Right cardiac atrium (tissue), 5 donors: ENCODE results near the gene ERI2. TPM values are rescaled to one million over a fixed set of nuclear protein-coding genes. Genes with fewer than 3 reads are reported as not detected.

Experiments
- ATAC-seq, 2 donors: fragments of 200-7000 bp; cut with Tn5 transposase; one replicate each; pipeline versions ENCODE4 v1.8.0 to v1.9.1; 2020; ENCODE audit warnings: moderate library complexity in 2 of 2, mild to moderate bottlenecking in 1 of 2
- DNase-seq, 3 donors: peaks; one replicate each; pipeline ENCODE4 v3.0.0-alpha.2; 2020
- H3K27ac ChIP-seq: one replicate; pipeline ENCODE4 v1.5.1; 2013; ENCODE audit warnings: mild to moderate bottlenecking, low read length, control low read depth, moderate library complexity
- H3K27me3 ChIP-seq: one replicate; pipeline ENCODE4 v1.6.1; 2013; ENCODE audit not compliant: control insufficient read depth, insufficient read depth
- H3K4me1 ChIP-seq: one replicate; pipeline ENCODE4 v1.6.1; 2013; ENCODE audit warnings: low read length; ENCODE audit not compliant: control insufficient read depth, insufficient read depth
- H3K4me3 ChIP-seq: one replicate; pipeline ENCODE4 v1.5.1; 2013; ENCODE audit warnings: low read length, control low read depth
- H3K9me3 ChIP-seq: one replicate; pipeline ENCODE4 v1.6.1; 2013; ENCODE audit warnings: low read length; ENCODE audit not compliant: control insufficient read depth
- WGBS: extraction: QIAGEN DNeasy Blood & Tissue Kit; methylation state at CpG from one replicate; pipeline ENCODE4 v1.1.7; 2013; 5-methylcytosine and 5-hydroxymethylcytosine counted together
- intact Hi-C, 4 donors: fragments of 100-400 bp; cut with DNase I; formaldehyde crosslinking; loops; one replicate each; pipeline versions ENCODE4 v1.11.0 to v1.14.0; 2022 to 2023
- polyA plus RNA-seq: library from polyadenylated mRNA; stranded (reverse); fragments of 200-250 nt; gene quantifications from one replicate; pipeline ENCODE4 v1.2.3, GENCODE V29; 2013
- total RNA-seq, 4 donors: library from RNA; stranded (reverse); fragmentation: NEBNext Ultra II Directional; extraction: Animal tissue kit (Norgen Biotek cat#: 25700); gene quantifications; one replicate each; pipeline ENCODE4 v1.2.1, GENCODE V29; 2021
- donor health status: healthy with polysubstance abuse.
- donor health status: DM: no; HTN: yes; CAD: no.
- donor health status: DM: no; HTN: no; CAD: no.
- donor health status: DM: no; HTN: yes; CAD: no; lungs with severe emphysema.
- donor health status: DM: yes; HTN: yes; CAD: no.

ERI2 gene
- total and polyA plus RNA-seq, 5 donors: 5.4 to 14.0 (median 10.7) TPM

DNA sequence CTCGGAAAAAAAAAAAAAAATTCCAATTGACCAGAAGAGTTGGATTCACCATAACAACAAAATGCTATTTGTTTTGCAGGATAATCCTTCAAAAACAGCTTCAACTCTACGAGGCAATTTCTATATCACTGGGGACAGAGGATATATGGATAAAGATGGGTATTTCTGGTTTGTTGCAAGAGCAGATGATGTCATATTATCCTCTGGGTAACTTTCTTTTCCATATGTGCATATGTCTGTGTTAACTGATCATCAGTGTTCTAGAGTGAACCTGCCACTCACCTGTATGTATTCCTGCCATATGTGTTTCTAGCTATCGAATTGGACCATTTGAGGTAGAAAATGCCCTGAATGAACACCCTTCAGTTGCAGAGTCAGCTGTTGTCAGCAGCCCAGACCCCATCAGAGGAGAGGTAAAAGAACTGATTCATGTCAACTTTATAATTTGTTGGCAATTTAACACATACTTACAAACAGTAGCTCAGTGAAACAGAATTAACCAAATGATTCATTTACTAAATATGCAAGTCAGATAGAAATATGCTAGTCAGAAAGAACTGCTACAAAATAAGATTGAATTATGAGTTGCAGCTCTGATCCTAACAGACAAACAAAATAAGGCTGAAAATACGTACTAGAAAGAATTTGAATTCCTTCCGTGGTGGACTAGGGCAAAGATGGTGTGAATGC lies 14.2 kb downstream of the ERI2 start:
- intact Hi-C loops: no loop called here

DNA sequence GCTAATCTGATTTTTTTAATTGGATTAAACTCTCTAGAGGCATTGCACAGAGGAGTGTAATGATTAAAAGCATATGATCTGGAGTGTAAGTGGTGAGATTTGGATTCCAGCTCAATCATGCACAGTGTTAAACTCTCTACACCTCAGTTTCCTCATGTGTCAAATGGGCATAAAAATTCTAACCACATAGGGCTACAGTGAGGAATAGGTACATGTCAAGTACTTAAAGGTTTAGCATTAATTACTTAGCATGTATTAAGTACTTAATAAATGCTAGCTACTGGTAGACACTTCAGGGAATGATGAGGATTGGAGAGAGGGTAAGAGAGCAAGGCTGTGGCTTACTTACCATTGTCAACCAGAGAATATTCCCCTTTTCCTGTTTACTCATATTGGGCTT lies 17.1 kb downstream of the ERI2 start:
- no peaks in the 10 kb centered on the region for H3K9me3 ChIP-seq
- intact Hi-C loops: no loop called here
- ATAC-seq (no peak), DNase-seq (no peak)
- H3K27ac ChIP-seq: no peak overlapping the region
- H3K4me1 ChIP-seq: no peaks in the 10 kb centered on the region
- H3K27me3 ChIP-seq: no peaks in the 10 kb centered on the region
- no peak overlapping the region for H3K4me3 ChIP-seq

More for the DNA sequence above, 14.2 kb downstream of the ERI2 start:
- no peaks in the 10 kb centered on the region for H3K4me1 ChIP-seq
- 86% methylated on average over 5 of the region's 5 CpGs for WGBS
- no peak overlapping the region for H3K27ac ChIP-seq
- ATAC-seq (no peak), DNase-seq (no peak)
- no peak overlapping the region for H3K4me3 ChIP-seq
- no peaks in the 10 kb centered on the region for H3K27me3 ChIP-seq
- no peaks in the 10 kb centered on the region for H3K9me3 ChIP-seq

DNA sequence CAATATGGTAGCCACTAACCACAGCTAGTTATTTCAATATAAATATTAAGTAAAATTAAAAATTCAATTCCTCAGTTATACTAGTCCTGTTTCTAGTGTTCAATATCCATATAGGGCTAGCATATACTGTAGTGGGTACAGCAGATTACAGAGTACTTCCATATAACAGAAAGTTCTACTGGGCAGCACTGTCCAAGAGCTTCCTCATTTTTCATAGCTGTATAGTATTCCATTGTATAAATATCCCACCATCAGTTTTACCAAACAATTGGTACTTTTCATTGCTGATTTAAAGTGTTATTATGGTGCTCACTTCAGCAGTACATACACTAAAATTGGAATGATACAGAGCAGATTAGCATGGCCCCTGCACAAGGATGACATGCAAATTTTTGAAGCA lies 22.1 kb downstream of the ERI2 start:
- Histone ChIP-seq H3K27me3 (no peaks in the 10 kb centered on the region), H3K27ac (no peak overlapping the region), H3K4me1 (no peaks in the 10 kb centered on the region), H3K9me3 (no peaks in the 10 kb centered on the region), H3K4me3 (no peak overlapping the region)
- no peak for DNase-seq
- intact Hi-C loops: no loop called here
- no peak for ATAC-seq

DNA sequence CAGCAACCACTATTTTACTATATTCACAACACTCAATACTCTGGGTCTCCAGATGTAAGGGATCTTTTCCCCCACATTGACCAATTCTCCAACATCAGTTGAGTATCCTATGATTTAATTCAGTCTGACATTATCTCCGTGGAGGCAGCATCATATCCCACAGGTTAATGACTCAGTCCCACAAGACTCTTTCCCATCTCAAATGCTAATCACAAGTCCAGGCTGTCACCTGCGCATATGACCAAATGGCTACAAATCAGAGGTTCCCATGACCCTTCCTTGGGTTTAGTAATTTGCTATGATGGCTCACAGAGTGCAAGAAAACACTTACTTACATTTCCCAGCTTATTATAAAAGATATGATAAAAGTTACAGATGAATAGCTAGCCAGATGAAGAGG lies 23.8 kb downstream of the ERI2 start:
- no peak for ATAC-seq
- H3K27me3 ChIP-seq: no peaks in the 10 kb centered on the region
- H3K4me3 ChIP-seq: no peak overlapping the region
- DNase-seq: no peak
- no peak overlapping the region for H3K27ac ChIP-seq
- no peaks in the 10 kb centered on the region for H3K9me3 ChIP-seq
- WGBS: 90% methylated on average over 2 of the region's 2 CpGs
- intact Hi-C loops: no loop called here
- H3K4me1 ChIP-seq: no peaks in the 10 kb centered on the region

DNA sequence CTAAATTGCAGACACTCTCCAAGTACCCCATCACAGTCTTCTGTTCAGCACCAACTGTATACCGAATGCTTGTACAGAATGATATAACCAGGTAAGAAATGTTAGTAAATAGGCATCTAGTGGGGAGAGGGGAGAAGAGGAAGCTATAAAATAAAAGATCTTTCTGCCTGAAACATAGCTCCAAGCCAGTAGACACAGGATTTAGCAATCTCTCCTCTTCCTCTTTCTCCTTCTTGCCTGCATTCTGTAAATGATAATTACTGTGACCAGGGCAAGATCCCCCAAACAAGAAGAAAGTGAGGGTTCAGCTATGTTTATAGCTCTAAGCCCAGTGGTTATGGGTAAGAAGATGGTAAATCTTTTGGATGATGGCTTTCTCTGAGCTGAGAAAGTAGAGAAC lies 24.6 kb downstream of the ERI2 start:
- 90% methylated on average over 1 of the region's 1 CpG for WGBS
- Histone ChIP-seq H3K27me3 (no peaks in the 10 kb centered on the region), H3K4me1 (no peaks in the 10 kb centered on the region), H3K27ac (no peak overlapping the region), H3K4me3 (no peak overlapping the region), H3K9me3 (no peaks in the 10 kb centered on the region)
- ATAC-seq: no peak
- no peak for DNase-seq
- intact Hi-C loops: no loop called here

DNA sequence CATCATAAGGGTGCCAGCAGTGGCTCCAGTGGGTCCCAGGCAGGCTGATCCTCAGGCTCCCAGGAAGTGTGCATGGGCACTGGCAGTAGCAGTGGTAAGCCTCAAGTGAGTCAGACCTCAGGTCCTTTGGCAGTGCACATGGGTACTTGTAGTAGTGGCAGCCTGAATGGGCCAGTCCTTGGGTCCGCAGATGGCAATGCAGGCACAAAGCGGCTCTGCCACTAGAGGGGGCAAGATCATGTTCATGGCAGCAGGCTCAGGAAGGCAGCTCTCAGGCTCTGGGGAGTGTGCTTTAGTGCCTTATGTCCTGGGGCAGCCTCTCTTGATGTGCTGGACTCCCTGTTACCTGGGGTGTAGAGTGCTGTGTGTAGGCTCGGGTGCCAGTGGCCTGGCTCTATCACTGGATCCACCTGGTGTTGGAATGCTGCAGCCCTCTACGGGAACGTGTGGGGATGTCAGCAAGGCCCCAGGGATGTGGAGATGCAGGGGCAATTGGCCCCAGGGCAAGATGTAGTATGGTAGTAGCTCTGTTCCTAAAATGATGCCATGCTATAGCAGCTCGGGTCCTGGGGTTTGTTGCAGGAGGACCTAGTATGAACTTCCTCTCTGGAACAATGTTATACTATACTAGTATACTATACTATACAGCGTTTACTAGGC lies 31.4 kb downstream of the ERI2 start:
- WGBS: 62% methylated on average over 7 of the region's 7 CpGs
- intact Hi-C loops: no loop called here
- Histone ChIP-seq H3K4me1 (no peaks in the 10 kb centered on the region), H3K27ac (no peak overlapping the region), H3K27me3 (no peaks in the 10 kb centered on the region), H3K4me3 (no peak overlapping the region), H3K9me3 (no peaks in the 10 kb centered on the region)
- ATAC-seq (peak; percentile 31 to 59), DNase-seq (peak; percentile 39 to 78 (median 49))

DNA sequence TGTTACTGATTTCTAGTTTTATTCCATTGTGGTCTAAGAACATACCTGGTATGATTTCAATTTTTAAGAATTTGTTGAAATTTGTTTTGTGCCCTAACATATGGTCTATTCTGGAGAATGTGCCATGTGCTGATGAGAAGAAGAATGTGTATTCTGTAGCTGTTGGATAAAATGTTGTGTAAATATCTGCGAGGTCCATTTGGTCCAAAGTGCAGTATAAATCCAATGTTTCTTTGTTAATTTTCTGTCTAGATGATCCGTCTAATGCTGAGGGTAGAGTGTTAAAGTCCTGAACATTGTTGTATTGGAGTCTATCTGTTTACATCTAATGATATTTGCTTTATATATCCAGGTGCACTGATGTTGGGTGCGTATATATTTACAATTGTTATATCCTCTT lies 32.6 kb downstream of the ERI2 start:
- Histone ChIP-seq H3K4me3 (no peak overlapping the region), H3K27ac (no peak overlapping the region), H3K4me1 (no peaks in the 10 kb centered on the region), H3K27me3 (no peaks in the 10 kb centered on the region), H3K9me3 (no peaks in the 10 kb centered on the region)
- 92% methylated on average over 3 of the region's 3 CpGs for WGBS
- intact Hi-C loops: no loop called here
- ATAC-seq: no peak
- DNase-seq: no peak

DNA sequence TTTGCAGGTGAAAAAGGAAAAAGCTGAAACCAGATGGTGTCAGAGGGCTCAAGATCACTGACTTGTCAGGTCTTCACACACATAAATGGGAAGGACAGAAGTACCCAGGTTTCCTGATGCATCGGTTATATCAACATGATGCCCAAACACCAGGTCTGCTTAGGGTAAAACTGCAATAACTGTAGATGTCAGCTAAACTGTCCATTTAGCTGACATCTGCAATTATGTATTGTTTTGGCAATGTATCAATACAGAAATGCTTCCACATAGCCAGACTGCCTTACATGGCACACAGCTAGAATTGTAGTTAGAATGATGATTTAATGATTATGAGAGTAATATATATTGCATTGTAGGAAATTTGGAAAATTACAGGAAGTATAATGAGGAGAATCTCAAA lies 37.5 kb downstream of the ERI2 start:
- Histone ChIP-seq H3K4me3 (no peak overlapping the region), H3K9me3 (no peaks in the 10 kb centered on the region), H3K27me3 (no peaks in the 10 kb centered on the region), H3K4me1 (no peaks in the 10 kb centered on the region), H3K27ac (no peak overlapping the region)
- DNase-seq (no peak), ATAC-seq (no peak)
- intact Hi-C loops: no loop called here
- 46% methylated on average over 1 of the region's 1 CpG for WGBS

DNA sequence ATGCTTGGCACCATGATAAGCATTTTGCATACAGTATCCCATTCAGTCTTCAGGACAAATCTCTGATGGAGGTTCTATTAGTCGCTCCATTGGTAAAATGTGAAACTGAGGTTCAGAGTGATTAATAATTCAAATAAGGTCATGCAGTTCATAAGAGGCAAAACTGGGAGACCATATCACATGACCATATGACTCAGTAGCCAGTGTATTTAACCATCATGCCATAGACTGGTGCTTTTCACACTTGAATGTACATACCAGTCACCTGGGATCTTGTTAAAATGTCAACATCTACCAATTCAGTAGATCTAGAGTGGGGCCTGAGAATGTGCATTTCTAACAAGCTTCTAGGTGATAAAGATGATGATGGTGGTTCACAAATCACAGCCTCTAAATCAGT lies 38.2 kb downstream of the ERI2 start:
- Histone ChIP-seq H3K27ac (no peak overlapping the region), H3K4me3 (no peak overlapping the region), H3K27me3 (no peaks in the 10 kb centered on the region), H3K4me1 (no peaks in the 10 kb centered on the region), H3K9me3 (no peaks in the 10 kb centered on the region)
- ATAC-seq (no peak), DNase-seq (no peak)
- intact Hi-C loops: no loop called here
- WGBS: 92% methylated on average over 1 of the region's 1 CpG

DNA sequence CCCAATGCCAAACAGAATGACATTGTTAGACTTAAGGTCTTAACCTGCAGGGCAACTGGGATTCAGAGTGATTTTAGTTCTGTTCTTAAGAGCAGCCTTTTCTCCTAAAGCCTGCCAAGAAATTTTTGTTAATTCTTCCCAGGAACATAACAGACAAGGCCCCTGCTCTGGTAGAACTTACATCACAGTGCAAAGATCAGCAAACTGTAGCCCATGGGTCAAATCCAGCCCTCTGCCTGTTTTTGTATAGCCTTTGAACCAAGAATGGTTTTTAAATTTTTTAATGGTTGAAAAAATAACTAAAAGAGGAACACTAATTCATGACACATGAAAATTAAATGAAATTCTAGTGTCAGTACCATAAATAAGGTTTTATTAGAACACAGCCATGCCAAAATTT lies 38.7 kb downstream of the ERI2 start:
- intact Hi-C loops: no loop called here
- DNase-seq (no peak), ATAC-seq (no peak)
- H3K27ac ChIP-seq: no peak overlapping the region
- no peaks in the 10 kb centered on the region for H3K27me3 ChIP-seq
- no peaks in the 10 kb centered on the region for H3K9me3 ChIP-seq
- no peak overlapping the region for H3K4me3 ChIP-seq
- no peaks in the 10 kb centered on the region for H3K4me1 ChIP-seq

DNA sequence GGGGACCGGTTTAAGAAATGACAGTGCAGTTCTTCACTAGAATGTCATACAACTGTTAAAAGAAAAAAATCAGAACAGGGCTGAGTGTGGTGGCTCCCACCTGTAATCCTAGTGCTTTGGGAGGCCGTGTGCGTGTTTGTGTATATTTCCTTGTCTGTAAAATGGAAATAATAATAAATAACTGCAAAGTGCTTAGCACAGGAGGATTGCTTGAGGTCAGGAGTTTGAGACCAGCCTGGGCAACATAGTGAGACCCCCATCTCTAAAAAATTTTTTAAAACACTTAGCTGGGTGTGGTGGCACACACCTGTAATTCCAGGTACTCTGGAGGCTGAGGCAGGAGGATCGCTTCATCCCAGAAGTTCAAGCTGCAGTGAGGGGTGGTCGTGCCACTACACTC lies 40.0 kb downstream of the ERI2 start:
- no peak overlapping the region for H3K4me3 ChIP-seq
- no peak overlapping the region for H3K27ac ChIP-seq
- ATAC-seq (no peak), DNase-seq (no peak)
- no peaks in the 10 kb centered on the region for H3K27me3 ChIP-seq
- 92% methylated on average over 5 of the region's 5 CpGs for WGBS
- no peaks in the 10 kb centered on the region for H3K9me3 ChIP-seq
- H3K4me1 ChIP-seq: no peaks in the 10 kb centered on the region
- intact Hi-C loops: no loop called here

DNA sequence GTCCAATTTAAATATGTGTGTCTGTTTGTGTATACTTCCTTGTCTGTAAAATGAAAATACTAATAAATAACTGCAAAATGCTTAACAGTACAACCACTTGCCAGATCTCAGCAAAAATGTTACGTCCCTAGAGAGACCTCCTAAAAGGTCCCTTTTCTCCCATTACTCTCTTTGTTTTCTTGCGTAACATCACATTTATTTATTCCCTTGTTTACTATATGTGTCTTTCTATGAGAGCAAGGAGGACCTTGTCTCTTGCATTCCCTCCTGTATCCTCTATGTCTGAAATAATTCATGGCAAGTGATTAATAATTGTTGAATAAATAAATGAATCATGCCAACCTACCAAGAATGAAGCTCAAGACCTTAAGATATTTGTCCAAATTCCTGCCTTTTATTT lies 40.5 kb downstream of the ERI2 start:
- Histone ChIP-seq H3K9me3 (no peaks in the 10 kb centered on the region), H3K27ac (no peak overlapping the region), H3K4me3 (no peak overlapping the region), H3K27me3 (no peaks in the 10 kb centered on the region), H3K4me1 (no peaks in the 10 kb centered on the region)
- 94% methylated on average over 2 of the region's 2 CpGs for WGBS
- intact Hi-C loops: no loop called here
- ATAC-seq (no peak), DNase-seq (no peak)
